GM23338 (cell line): ENCODE results near the gene COQ10B. TPM values are rescaled to one million over a fixed set of nuclear protein-coding genes. Genes with fewer than 3 reads are reported as not detected.

Source experiments
- ATAC-seq: fragments of 200-7000 bp; cut with Tn5 transposase; 3 replicates; pipeline ENCODE4 v1.9.1; 2020
- DNase-seq: peaks from one replicate; pipeline ENCODE4 v3.0.0-alpha.2; 2015; ENCODE audit warnings: low spot score
- H2AFZ ChIP-seq: fragments of 200-600 bp; sonication (generic); 2 replicates; pipeline ENCODE4 v1.8.0; 2016; ENCODE audit warnings: antibody characterized with exemption, mild to moderate bottlenecking, moderate library complexity
- H3F3A ChIP-seq: fragments of 200-600 bp; sonication (generic); replicated peaks from 2 replicates; pipeline ENCODE4 v1.8.0; 2017; ENCODE audit warnings: antibody characterized with exemption, mixed run types, low read depth
- H3K27ac ChIP-seq: fragments of 200-600 bp; sonication (generic); 2 replicates; pipeline ENCODE4 v1.6.1; 2016; ENCODE audit warnings: low read depth
- H3K27me3 ChIP-seq: fragments of 200-600 bp; sonication (generic); 2 replicates; pipeline ENCODE4 v1.8.0; 2016; ENCODE audit warnings: mild to moderate bottlenecking, mixed run types, moderate library complexity; ENCODE audit not compliant: insufficient read depth
- H3K36me3 ChIP-seq: fragments of 200-600 bp; sonication (generic); 2 replicates; pipeline ENCODE4 v1.8.0; 2016; ENCODE audit warnings: mild to moderate bottlenecking; ENCODE audit not compliant: insufficient read depth
- H3K4me1 ChIP-seq: fragments of 200-600 bp; sonication (generic); 2 replicates; pipeline ENCODE4 v1.8.0; 2016; ENCODE audit warnings: mild to moderate bottlenecking, moderate library complexity; ENCODE audit not compliant: insufficient read depth
- H3K4me2 ChIP-seq: fragments of 200-600 bp; sonication (generic); 2 replicates; pipeline ENCODE4 v1.7.1; 2017; ENCODE audit warnings: mixed run types
- H3K4me3 ChIP-seq: fragments of 200-600 bp; sonication (generic); 2 replicates; pipeline ENCODE4 v1.6.1; 2016; ENCODE audit warnings: mixed run types
- H3K79me2 ChIP-seq: fragments of 200-600 bp; sonication (generic); replicated peaks from 2 replicates; pipeline ENCODE4 v1.8.0; 2017; ENCODE audit warnings: mild to moderate bottlenecking; ENCODE audit not compliant: insufficient read depth
- H3K9me2 ChIP-seq: fragments of 200-600 bp; sonication (generic); 2 replicates; pipeline ENCODE4 v1.8.0; 2017; ENCODE audit not compliant: insufficient read depth
- H4K20me1 ChIP-seq: fragments of 200-600 bp; sonication (generic); replicated peaks from 2 replicates; pipeline ENCODE4 v1.8.0; 2017; ENCODE audit warnings: mild to moderate bottlenecking; ENCODE audit not compliant: insufficient read depth
- H3K27ac Mint-ChIP-seq: 2 replicates; pipeline ENCODE4 v1.8.0; 2020; ENCODE audit warnings: inconsistent platforms, mild to moderate bottlenecking, moderate library complexity, mixed read lengths
- H3K27me3 Mint-ChIP-seq: 3 replicates; pipeline ENCODE4 v1.8.0; 2022; ENCODE audit warnings: low read depth, mild to moderate bottlenecking, moderate library complexity, mixed read lengths, inconsistent platforms; ENCODE audit not compliant: insufficient read depth, poor library complexity
- H3K36me3 Mint-ChIP-seq: 3 replicates; pipeline ENCODE4 v1.8.0; 2021; ENCODE audit warnings: low read depth, mild to moderate bottlenecking, inconsistent platforms, moderate library complexity, mixed read lengths
- H3K4me1 Mint-ChIP-seq: 3 replicates; pipeline ENCODE4 v1.8.0; 2020; ENCODE audit warnings: mild to moderate bottlenecking, inconsistent platforms, mixed read lengths
- H3K4me3 Mint-ChIP-seq: 3 replicates; pipeline ENCODE4 v1.8.0; 2021; ENCODE audit warnings: moderate library complexity, mild to moderate bottlenecking, inconsistent platforms, mixed read lengths
- H3K9me3 Mint-ChIP-seq: 3 replicates; pipeline ENCODE4 v1.8.0; 2020; ENCODE audit warnings: moderate library complexity, mild to moderate bottlenecking, inconsistent platforms, mixed read lengths
- CREB1 ChIP-seq: fragments of 250-450 bp; sonication (Bioruptor Pico); IDR thresholded peaks from 2 replicates; pipeline ENCODE4 v1.5.0; 2020; ENCODE audit warnings: low read depth, mild to moderate bottlenecking, moderate library complexity
- ETS1 ChIP-seq: IDR thresholded peaks from 2 replicates; pipeline ENCODE4 v1.6.1; 2016; ENCODE audit warnings: antibody characterized with exemption
- EZH2 ChIP-seq: fragments of 200-600 bp; sonication (generic); IDR thresholded peaks from one replicate; pipeline ENCODE4 v1.8.0; 2017; ENCODE audit warnings: antibody characterized with exemption, mild to moderate bottlenecking, low read depth; ENCODE audit not compliant: unreplicated experiment
- EZH2phosphoT487 ChIP-seq: fragments of 200-600 bp; sonication (generic); IDR thresholded peaks from one replicate; pipeline ENCODE4 v1.8.1; 2018; ENCODE audit warnings: antibody characterized with exemption; ENCODE audit not compliant: unreplicated experiment
- JUNB ChIP-seq: IDR thresholded peaks from one replicate; pipeline ENCODE4 v1.6.1; 2016; ENCODE audit warnings: antibody characterized with exemption; ENCODE audit not compliant: unreplicated experiment
- NANOG ChIP-seq: IDR thresholded peaks from 2 replicates; pipeline ENCODE4 v1.6.1; 2016; ENCODE audit warnings: antibody characterized with exemption, borderline replicate concordance
- POLR2AphosphoS5 ChIP-seq: IDR thresholded peaks from 2 replicates; pipeline ENCODE4 v1.6.1; 2016; ENCODE audit warnings: antibody characterized with exemption, low read depth
- REST ChIP-seq: IDR thresholded peaks from one replicate; pipeline ENCODE4 v1.6.1; 2018; ENCODE audit warnings: antibody characterized with exemption; ENCODE audit not compliant: unreplicated experiment
- STAT1 ChIP-seq: IDR thresholded peaks from one replicate; pipeline ENCODE4 v1.6.1; 2016; ENCODE audit warnings: antibody characterized with exemption; ENCODE audit not compliant: unreplicated experiment
- ZNF114 ChIP-seq: fragments of 250-450 bp; sonication (Bioruptor Pico); IDR thresholded peaks from 2 replicates; pipeline ENCODE4 v1.5.0; 2020; ENCODE audit warnings: mild to moderate bottlenecking, moderate library complexity
- ZNF331 ChIP-seq: fragments of 250-450 bp; sonication (Bioruptor Pico); IDR thresholded peaks from 2 replicates; pipeline ENCODE4 v1.5.0; 2020; ENCODE audit warnings: low read depth, mild to moderate bottlenecking, moderate library complexity
- ZNF462 ChIP-seq: fragments of 250-450 bp; sonication (Bioruptor Pico); IDR thresholded peaks from 2 replicates; pipeline ENCODE4 v1.5.0; 2020; ENCODE audit warnings: mild to moderate bottlenecking, moderate library complexity
- polyA plus RNA-seq: library from polyadenylated mRNA; unstranded; fragments of >200 nt; fragmentation: Nextera tagmentation; extraction: Ambion mirVana; gene quantifications from 2 replicates; pipeline ENCODE4 v1.2.1, GENCODE V29; 2016
- total RNA-seq: library from RNA; depleted of rRNA; stranded (reverse); fragments of >200 nt; shearing (Covaris generic); gene quantifications from 2 replicates; pipeline ENCODE4 v1.2.3, GENCODE V29; 2014
- TF ChIP-seq, protein P1 (sequence below), 2 experiments: fragments of 200-600 bp in 1 of 2; sonication (generic) in 1 of 2; conservative IDR thresholded peaks; 2 replicates each; pipeline versions ENCODE4 v1.5.1 to v1.6.1; 2016 to 2017; ENCODE audit warnings: antibody characterized with exemption in 2 of 2, low read depth in 2 of 2, mild to moderate bottlenecking in 2 of 2, moderate library complexity in 1 of 2

The COQ10B gene
- total and polyA plus RNA-seq, 2 experiments from 2014 or later = 26.1 to 27.6 TPM

GRCh38 chr2:197460649-197461048 is 7.3 kb downstream of the COQ10B start:
- Mint-ChIP-seq H3K36me3 (peaks cover 8% of the 10 kb centered on the region; the same call in 2 of the 3 replicates), H3K4me1 (no peaks in the 10 kb centered on the region), H3K9me3 (no peaks in the 10 kb centered on the region; the same call in 2 of the 3 replicates), H3K27ac (no peak overlapping the region), H3K4me3 (no peak overlapping the region), H3K27me3 (no peaks in the 10 kb centered on the region)
- no peaks in the 10 kb centered on the region for H3K27me3 ChIP-seq
- peaks cover 16% of the 10 kb centered on the region for H4K20me1 ChIP-seq
- no peak overlapping the region for H2AFZ ChIP-seq
- no peak for DNase-seq
- H3K27ac ChIP-seq = no peak overlapping the region
- no peak overlapping the region for H3K4me2 ChIP-seq
- H3K79me2 ChIP-seq = peaks cover 44% of the 10 kb centered on the region
- peaks cover 18% of the 10 kb centered on the region for H3K36me3 ChIP-seq
- TF ChIP-seq EZH2phosphoT487 (no peak), NANOG (no peak), CREB1 (CRISPR knock-in tag) (no peak), STAT1 (no peak), ETS1 (no peak), ZNF462 (CRISPR knock-in tag) (no peak), POLR2AphosphoS5 (no peak), ZNF114 (no peak), JUNB (no peak), EZH2 (no peak), REST (no peak), ZNF331 (CRISPR knock-in tag) (no peak)
- TF ChIP-seq, protein P1, sequence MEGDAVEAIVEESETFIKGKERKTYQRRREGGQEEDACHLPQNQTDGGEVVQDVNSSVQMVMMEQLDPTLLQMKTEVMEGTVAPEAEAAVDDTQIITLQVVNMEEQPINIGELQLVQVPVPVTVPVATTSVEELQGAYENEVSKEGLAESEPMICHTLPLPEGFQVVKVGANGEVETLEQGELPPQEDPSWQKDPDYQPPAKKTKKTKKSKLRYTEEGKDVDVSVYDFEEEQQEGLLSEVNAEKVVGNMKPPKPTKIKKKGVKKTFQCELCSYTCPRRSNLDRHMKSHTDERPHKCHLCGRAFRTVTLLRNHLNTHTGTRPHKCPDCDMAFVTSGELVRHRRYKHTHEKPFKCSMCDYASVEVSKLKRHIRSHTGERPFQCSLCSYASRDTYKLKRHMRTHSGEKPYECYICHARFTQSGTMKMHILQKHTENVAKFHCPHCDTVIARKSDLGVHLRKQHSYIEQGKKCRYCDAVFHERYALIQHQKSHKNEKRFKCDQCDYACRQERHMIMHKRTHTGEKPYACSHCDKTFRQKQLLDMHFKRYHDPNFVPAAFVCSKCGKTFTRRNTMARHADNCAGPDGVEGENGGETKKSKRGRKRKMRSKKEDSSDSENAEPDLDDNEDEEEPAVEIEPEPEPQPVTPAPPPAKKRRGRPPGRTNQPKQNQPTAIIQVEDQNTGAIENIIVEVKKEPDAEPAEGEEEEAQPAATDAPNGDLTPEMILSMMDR (conservative IDR thresholded peaks at IDR 0.05; ENCODE audit: low read depth in 2 of 2) = no peak
- H3K9me2 ChIP-seq = no peaks in the 10 kb centered on the region
- H3K4me3 ChIP-seq = no peak overlapping the region
- no peaks in the 10 kb centered on the region for H3K4me1 ChIP-seq
- ATAC-seq = no peak
- H3F3A ChIP-seq = 0 out of 2 replicates have a peak, but pooled peaks cover 3% of the 10 kb centered on the region
